Panc1 (cell line): ENCODE data around the gene ELFN2. TPM values are rescaled to one million over a fixed set of nuclear protein-coding genes. Genes with fewer than 3 reads are reported as not detected.

Experiments
- ATAC-seq: fragments of 200-7000 bp; cut with Tn5 transposase; 2 replicates; pipeline ENCODE4 v1.9.1; 2020; ENCODE audit warnings: mild to moderate bottlenecking, moderate library complexity
- BruUV-seq: library from RNA; stranded (reverse); fragments of 400-500 nt; replicated peaks from 2 replicates; lab custom pipeline; 2021; lab: Mats Ljungman, UMichigan
- CTCF ChIA-PET: fragments of 300-600 bp; sonication (Branson Sonifier 250); formaldehyde crosslinking; loops from one replicate; lab custom pipeline; 2022; ENCODE audit warnings: antibody characterized with exemption; lab: Charles Lee
- POLR2A ChIA-PET: fragments of 300-600 bp; sonication (Branson Sonifier 250); formaldehyde crosslinking; loops from one replicate; lab custom pipeline; 2022; ENCODE audit warnings: antibody characterized with exemption; lab: Charles Lee
- DNase-seq: peaks from one replicate; pipeline ENCODE4 v3.0.0-alpha.2; 2010; ENCODE audit warnings: low read depth, low spot score
- H3K27ac ChIP-seq: 2 replicates; pipeline ENCODE4 v1.5.1; 2011; ENCODE audit warnings: mild to moderate bottlenecking, low read length, inconsistent platforms
- H3K27me3 ChIP-seq: fragments of 200-500 bp; sonication (Bioruptor generic); 2 replicates; pipeline ENCODE4 v1.6.0; 2014; ENCODE audit warnings: low read length, inconsistent platforms; ENCODE audit not compliant: control insufficient read depth, insufficient read depth
- H3K36me3 ChIP-seq: fragments of 200-500 bp; sonication (Bioruptor generic); 2 replicates; pipeline ENCODE4 v1.5.1; 2014; ENCODE audit warnings: inconsistent platforms, mild to moderate bottlenecking, low read length, moderate library complexity; ENCODE audit not compliant: control insufficient read depth, insufficient read depth
- H3K4me1 ChIP-seq: 2 replicates; pipeline ENCODE4 v1.5.1; 2011; ENCODE audit warnings: inconsistent platforms, mild to moderate bottlenecking, low read length, moderate library complexity; ENCODE audit not compliant: control insufficient read depth, insufficient read depth
- H3K4me3 ChIP-seq, 2 experiments: 2 replicates each; pipeline ENCODE4 v1.5.1; 2011 to 2012; ENCODE audit warnings: low read depth in 2 of 2, low read length in 2 of 2, mild to moderate bottlenecking in 2 of 2, inconsistent platforms in 1 of 2, moderate library complexity in 1 of 2
- H3K9me3 ChIP-seq: fragments of 200-500 bp; sonication (Bioruptor generic); 2 replicates; pipeline ENCODE4 v1.5.1; 2014; ENCODE audit warnings: low read depth, mild to moderate bottlenecking, inconsistent platforms, low read length, moderate library complexity; ENCODE audit not compliant: control insufficient read depth, insufficient read depth
- CTCF ChIP-seq: fragments of 450-650 bp; IDR thresholded peaks from 2 replicates; pipeline ENCODE4 v1.5.1; 2017; ENCODE audit warnings: mild to moderate bottlenecking
- POLR2AphosphoS5 ChIP-seq: IDR thresholded peaks from 2 replicates; pipeline ENCODE4 v1.6.1; 2012; ENCODE audit warnings: mild to moderate bottlenecking, low read depth, low read length, moderate library complexity
- REST ChIP-seq, 2 experiments: IDR thresholded peaks; 2 replicates each; pipeline ENCODE4 v1.6.1; 2011 to 2012; ENCODE audit warnings: low read depth in 2 of 2, control low read depth in 1 of 2, low read length in 1 of 2, mild to moderate bottlenecking in 1 of 2, moderate library complexity in 1 of 2; ENCODE audit not compliant: insufficient read depth in 1 of 2
- SIN3A ChIP-seq: IDR thresholded peaks from 2 replicates; pipeline ENCODE4 v1.6.1; 2012; ENCODE audit warnings: low read depth, mild to moderate bottlenecking, low read length, moderate library complexity, borderline replicate concordance; ENCODE audit not compliant: insufficient read depth
- TCF7L2 ChIP-seq: IDR thresholded peaks from 2 replicates; pipeline ENCODE4 v1.6.1; 2011; ENCODE audit warnings: mild to moderate bottlenecking, low read depth, low read length, inconsistent platforms
- in situ Hi-C: cut with HindIII; loops from 2 replicates; pipeline ENCODE4 v1.10.0; 2016; ENCODE audit warnings: low sequenced_read_pairs, low pct_unique_long_range_greater_than_20kb
- intact Hi-C: fragments of 100-400 bp; cut with micrococcal nuclease; formaldehyde crosslinking; loops from one replicate; pipeline ENCODE4 v1.10.0; 2022; ENCODE audit not compliant: unreplicated experiment
- total RNA-seq: library from RNA; stranded (reverse); gene quantifications from one replicate; pipeline ENCODE4 v1.2.1, GENCODE V29; 2021; ENCODE audit not compliant: unreplicated experiment

ELFN2 gene
- total RNA-seq, 1 experiment from 2014 or later: 2.9 TPM

- no peaks in the 10 kb centered on the region for H3K36me3 ChIP-seq
- BruUV-seq: no TSS peak
- intact Hi-C loops (no loop called here), in situ Hi-C loops (no loop called here)
- no peak for TF ChIP-seq REST (IDR thresholded peaks at IDR 0.05; ENCODE audit: insufficient read depth in 1 of 2, low read depth in 2 of 2, low read length in 1 of 2)
- TF ChIP-seq TCF7L2: no peak
- TF ChIP-seq CTCF: no peak
- no peak for TF ChIP-seq POLR2AphosphoS5
- no peak for ATAC-seq
- H3K9me3 ChIP-seq: no peaks in the 10 kb centered on the region
- ChIA-PET POLR2A (interaction anchor here (0.6 kb wide), 1 partner anchor 34 kb away, joined by 4 read pairs; no protein-coding TSS in a partner anchor), CTCF (interaction anchor here (0.6 to 0.7 kb wide), 2 partner anchors 233 to 328 kb away, joined by 6 to 10 read pairs; no protein-coding TSS in a partner anchor)
- H3K27me3 ChIP-seq: no peaks in the 10 kb centered on the region
- peaks cover 7% of the 10 kb centered on the region; the same call in 1 of the 2 replicates for H3K4me1 ChIP-seq
- H3K27ac ChIP-seq: no peak overlapping the region
- DNase-seq: no peak
- H3K4me3 ChIP-seq: no peak overlapping the region
Observed at GRCh38 chr22:37417264-37417663, 10.0 kb downstream of the ELFN2 start.

GRCh38 chr22:37416827-37417226 lies 10.5 kb downstream of the ELFN2 start:
- in situ Hi-C loops: no loop called here
- DNase-seq (no peak), ATAC-seq (peak; percentile 45)
- BruUV-seq: no TSS peak
- POLR2A ChIA-PET: no interaction called here
- no peaks in the 10 kb centered on the region for H3K9me3 ChIP-seq
- no peak overlapping the region for H3K27ac ChIP-seq
- TF ChIP-seq TCF7L2: no peak
- TF ChIP-seq CTCF: no peak
- no peak for TF ChIP-seq SIN3A
- TF ChIP-seq POLR2AphosphoS5: no peak
- TF ChIP-seq REST (IDR thresholded peaks at IDR 0.05; ENCODE audit: insufficient read depth in 1 of 2, low read depth in 2 of 2, low read length in 1 of 2): no peak
- CTCF ChIA-PET: interaction anchor here (0.7 kb wide), 1 partner anchor 328 kb away, joined by 6 read pairs; no protein-coding TSS in a partner anchor
- H3K36me3 ChIP-seq: no peaks in the 10 kb centered on the region
- no peak overlapping the region for H3K4me3 ChIP-seq
- peaks cover 7% of the 10 kb centered on the region; the same call in 1 of the 2 replicates for H3K4me1 ChIP-seq
- H3K27me3 ChIP-seq: no peaks in the 10 kb centered on the region
- intact Hi-C loops: no loop called here
